ENCODE data around the gene LRRC63. TPM values are rescaled to one million over a fixed set of nuclear protein-coding genes. Genes with fewer than 3 reads are reported as not detected.

The LRRC63 gene
- total RNA-seq, 1 experiment from 2014 or later: 0.82 TPM

- Histone ChIP-seq H3K9me3 (ENCODE audit: low read depth, low read length, poor library complexity, severe bottlenecking) (no peaks in the 10 kb centered on the region), H3K4me3 (ENCODE audit: low read depth, low read length, poor library complexity, severe bottlenecking) (no peak overlapping the region), H3K27ac (ENCODE audit: low read depth, low read length, poor library complexity, severe bottlenecking) (peak overlapping the region; percentile 99), H3K27me3 (replicated peaks; ENCODE audit: insufficient read depth, low read depth, low read length, poor library complexity) (no peaks in the 10 kb centered on the region), H3K4me1 (ENCODE audit: insufficient read depth, low read length, poor library complexity, severe bottlenecking) (peaks cover 46% of the 10 kb centered on the region), H3K36me3 (ENCODE audit: insufficient read depth, low read length, poor library complexity, severe bottlenecking) (no peaks in the 10 kb centered on the region)
- intact Hi-C loops (cut with micrococcal nuclease; ENCODE audit: unreplicated experiment): no loop called here
- peak; percentile 49 for DNase-seq (ENCODE audit: low spot score)
- TF ChIP-seq EZH2 (IDR thresholded peaks at IDR 0.05; ENCODE audit: borderline replicate concordance, low read depth, low read length, poor library complexity, severe bottlenecking) (no peak), CTCF (conservative IDR thresholded peaks at IDR 0.05; ENCODE audit: low read depth, low read length) (no peak)
- BruUV-seq (replicated peaks): no TSS peak
- ChIA-PET POLR2A (ENCODE audit: low non-redundant PET) (interaction anchor here (0.6 kb wide), 1 partner anchor 697 kb away, joined by 3 read pairs; no protein-coding TSS in a partner anchor), CTCF (no interaction called here)
These were observed 85.2 kb downstream of the LRRC63 start for GRCh38 chr13:46296921-46297320.

- intact Hi-C loops (cut with micrococcal nuclease; ENCODE audit: unreplicated experiment): no loop called here
- CTCF ChIA-PET: no interaction called here
- POLR2A ChIA-PET (ENCODE audit: low non-redundant PET): interaction anchor here (0.6 kb wide), 1 partner anchor 697 kb away, joined by 3 read pairs; no protein-coding TSS in a partner anchor
- no peaks in the 10 kb centered on the region for H3K27me3 ChIP-seq (replicated peaks; ENCODE audit: insufficient read depth, low read depth, low read length, poor library complexity)
- H3K36me3 ChIP-seq (ENCODE audit: insufficient read depth, low read length, poor library complexity, severe bottlenecking): no peaks in the 10 kb centered on the region
- DNase-seq (ENCODE audit: low spot score): no peak
- peak overlapping the region; percentile 99 for H3K27ac ChIP-seq (ENCODE audit: low read depth, low read length, poor library complexity, severe bottlenecking)
- TF ChIP-seq CTCF (conservative IDR thresholded peaks at IDR 0.05; ENCODE audit: low read depth, low read length) (no peak), EZH2 (IDR thresholded peaks at IDR 0.05; ENCODE audit: borderline replicate concordance, low read depth, low read length, poor library complexity, severe bottlenecking) (no peak)
- H3K4me1 ChIP-seq (ENCODE audit: insufficient read depth, low read length, poor library complexity, severe bottlenecking): peaks cover 44% of the 10 kb centered on the region
- peaks cover 5% of the 10 kb centered on the region for H3K9me3 ChIP-seq (ENCODE audit: low read depth, low read length, poor library complexity, severe bottlenecking)
- no peak overlapping the region for H3K4me3 ChIP-seq (ENCODE audit: low read depth, low read length, poor library complexity, severe bottlenecking)
- no TSS peak for BruUV-seq (replicated peaks)
These were observed 85.7 kb downstream of the LRRC63 start for GRCh38 chr13:46297361-46297811.

GRCh38 chr13:46303742-46304385 lies 92.1 kb downstream of the LRRC63 start:
- no peaks in the 10 kb centered on the region for H3K36me3 ChIP-seq (ENCODE audit: insufficient read depth, low read length, poor library complexity, severe bottlenecking)
- no peak overlapping the region for H3K27ac ChIP-seq (ENCODE audit: low read depth, low read length, poor library complexity, severe bottlenecking)
- peaks cover 10% of the 10 kb centered on the region for H3K9me3 ChIP-seq (ENCODE audit: low read depth, low read length, poor library complexity, severe bottlenecking)
- no TSS peak for BruUV-seq (replicated peaks)
- ChIA-PET POLR2A (ENCODE audit: low non-redundant PET) (no interaction called here), CTCF (no interaction called here)
- no peak overlapping the region for H3K4me3 ChIP-seq (ENCODE audit: low read depth, low read length, poor library complexity, severe bottlenecking)
- no peaks in the 10 kb centered on the region for H3K27me3 ChIP-seq (replicated peaks; ENCODE audit: insufficient read depth, low read depth, low read length, poor library complexity)
- TF ChIP-seq EZH2 (IDR thresholded peaks at IDR 0.05; ENCODE audit: borderline replicate concordance, low read depth, low read length, poor library complexity, severe bottlenecking) (no peak), CTCF (conservative IDR thresholded peaks at IDR 0.05; ENCODE audit: low read depth, low read length) (no peak)
- no peak for DNase-seq (ENCODE audit: low spot score)
- intact Hi-C loops (cut with micrococcal nuclease; ENCODE audit: unreplicated experiment): no loop called here
- H3K4me1 ChIP-seq (ENCODE audit: insufficient read depth, low read length, poor library complexity, severe bottlenecking): peaks cover 7% of the 10 kb centered on the region

Measured in A673 (cell line).